Liver (tissue), 9 donors: ENCODE data around the gene LY6G6F. TPM values are rescaled to one million over a fixed set of nuclear protein-coding genes. Genes with fewer than 3 reads are reported as not detected.
A peak's percentile ranks its signal among the peaks of the same experiment; 100 is the strongest.

Experiments used
- DNase-seq: peaks from one replicate; pipeline ENCODE4 v3.0.0-alpha.2; 2017; ENCODE audit warnings: low spot score
- H3K27ac ChIP-seq, 2 donors: one replicate each; pipeline ENCODE4 v1.7.0; 2013; ENCODE audit warnings: inconsistent platforms in 2 of 2, low read length in 2 of 2, control low read depth in 1 of 2, low read depth in 1 of 2, mild to moderate bottlenecking in 1 of 2
- H3K27me3 ChIP-seq, 4 donors: one replicate each; pipeline versions ENCODE4 v1.6.1 to v1.7.0; 2013; ENCODE audit warnings: low read length in 3 of 4, inconsistent platforms in 1 of 4, mild to moderate bottlenecking in 1 of 4, moderate library complexity in 1 of 4; ENCODE audit not compliant: control insufficient read depth in 4 of 4, insufficient read depth in 4 of 4
- H3K36me3 ChIP-seq, 4 donors: one replicate each; pipeline versions ENCODE4 v1.6.1 to v1.7.0; 2013; ENCODE audit warnings: low read length in 3 of 4, mild to moderate bottlenecking in 3 of 4, low read depth in 1 of 4, moderate library complexity in 1 of 4; ENCODE audit not compliant: control insufficient read depth in 4 of 4, insufficient read depth in 3 of 4
- H3K4me1 ChIP-seq, 4 donors: one replicate each; pipeline versions ENCODE4 v1.6.1 to v1.7.0; 2013; ENCODE audit warnings: low read length in 3 of 4, mild to moderate bottlenecking in 3 of 4, moderate library complexity in 1 of 4; ENCODE audit not compliant: control insufficient read depth in 4 of 4, insufficient read depth in 4 of 4
- H3K4me3 ChIP-seq, 3 donors: one replicate each; pipeline versions ENCODE4 v1.6.1 to v1.7.0; 2013; ENCODE audit warnings: low read length in 3 of 3, control low read depth in 1 of 3, low read depth in 1 of 3, mild to moderate bottlenecking in 1 of 3
- H3K9ac ChIP-seq, 2 donors: one replicate each; pipeline ENCODE4 v1.7.0; 2013; ENCODE audit warnings: low read length in 2 of 2, mild to moderate bottlenecking in 2 of 2, moderate library complexity in 2 of 2, control low read depth in 1 of 2, low read depth in 1 of 2
- H3K9me3 ChIP-seq, 4 donors: one replicate each; pipeline versions ENCODE4 v1.6.1 to v1.7.0; 2013; ENCODE audit warnings: low read length in 3 of 4; ENCODE audit not compliant: control insufficient read depth in 4 of 4
- CTCF ChIP-seq: fragments of 150-350 bp; IDR thresholded peaks from 2 replicates; pipeline ENCODE4 v1.5.1; 2017; ENCODE audit warnings: improper control_type of control experiment, low read depth, low read length; ENCODE audit not compliant: missing input control
- FOXA1 ChIP-seq: IDR thresholded peaks from 2 replicates; pipeline ENCODE4 v1.6.1; 2016; ENCODE audit warnings: antibody characterized with exemption
- GABPA ChIP-seq, 2 donors: IDR thresholded peaks in 1 of 2; conservative IDR thresholded peaks in 1 of 2; 2 replicates each; pipeline ENCODE4 v1.6.1; 2016; ENCODE audit warnings: antibody characterized with exemption in 2 of 2, mild to moderate bottlenecking in 1 of 2, moderate library complexity in 1 of 2
- HNF4A ChIP-seq, 2 donors: conservative IDR thresholded peaks; 2 replicates each; pipeline ENCODE4 v1.6.1; 2016; ENCODE audit warnings: antibody characterized with exemption in 2 of 2, mild to moderate bottlenecking in 2 of 2
- JUND ChIP-seq, 2 donors: IDR thresholded peaks; 2 replicates each; pipeline ENCODE4 v1.6.1; 2016; ENCODE audit warnings: antibody characterized with exemption in 2 of 2
- NR2F2 ChIP-seq: IDR thresholded peaks from 2 replicates; pipeline ENCODE4 v1.6.1; 2016; ENCODE audit warnings: antibody characterized with exemption
- SP1 ChIP-seq: IDR thresholded peaks from 2 replicates; pipeline ENCODE4 v1.6.1; 2018; ENCODE audit warnings: antibody characterized with exemption, mild to moderate bottlenecking
- TAF1 ChIP-seq: conservative IDR thresholded peaks from 2 replicates; pipeline ENCODE4 v1.6.1; 2016; ENCODE audit warnings: antibody characterized with exemption, mild to moderate bottlenecking
- WGBS: extraction: QIAGEN DNeasy Blood & Tissue Kit; methylation state at CpG from one replicate; pipeline ENCODE4 v1.1.7; 2013; 5-methylcytosine and 5-hydroxymethylcytosine counted together
- polyA plus RNA-seq, 2 donors: library from polyadenylated mRNA; stranded (reverse) in 1 of 2; unstranded in 1 of 2; fragments of 200-250 nt in 1 of 2; fragments of >200 nt in 1 of 2; fragmentation: Nextera tagmentation in 1 of 2; extraction: Ambion mirVana in 1 of 2; gene quantifications; one replicate each; pipeline versions ENCODE4 v1.2.1 to v1.2.3, GENCODE V29; 2013 to 2015
- total RNA-seq, 2 donors: library from RNA; depleted of rRNA; stranded (reverse); fragments of >200 nt; gene quantifications; one replicate each; pipeline ENCODE4 v1.2.3, GENCODE V29; 2014
- TF ChIP-seq, protein P1 (sequence below): IDR thresholded peaks from 2 replicates; pipeline ENCODE4 v1.6.1; 2016; ENCODE audit warnings: antibody characterized with exemption
- TF ChIP-seq, protein P2 (sequence below): IDR thresholded peaks from 2 replicates; pipeline ENCODE4 v1.6.1; 2016; ENCODE audit warnings: antibody characterized with exemption, mild to moderate bottlenecking
- donor health status: healthy.
- donor health status: healthy.
- donor health status: healthy.
- donor health status: healthy.
- donor health status: healthy.

The LY6G6F gene
- total and polyA plus RNA-seq, 4 donors = 0.08 to 3.2 TPM; not detected in 2

DNA sequence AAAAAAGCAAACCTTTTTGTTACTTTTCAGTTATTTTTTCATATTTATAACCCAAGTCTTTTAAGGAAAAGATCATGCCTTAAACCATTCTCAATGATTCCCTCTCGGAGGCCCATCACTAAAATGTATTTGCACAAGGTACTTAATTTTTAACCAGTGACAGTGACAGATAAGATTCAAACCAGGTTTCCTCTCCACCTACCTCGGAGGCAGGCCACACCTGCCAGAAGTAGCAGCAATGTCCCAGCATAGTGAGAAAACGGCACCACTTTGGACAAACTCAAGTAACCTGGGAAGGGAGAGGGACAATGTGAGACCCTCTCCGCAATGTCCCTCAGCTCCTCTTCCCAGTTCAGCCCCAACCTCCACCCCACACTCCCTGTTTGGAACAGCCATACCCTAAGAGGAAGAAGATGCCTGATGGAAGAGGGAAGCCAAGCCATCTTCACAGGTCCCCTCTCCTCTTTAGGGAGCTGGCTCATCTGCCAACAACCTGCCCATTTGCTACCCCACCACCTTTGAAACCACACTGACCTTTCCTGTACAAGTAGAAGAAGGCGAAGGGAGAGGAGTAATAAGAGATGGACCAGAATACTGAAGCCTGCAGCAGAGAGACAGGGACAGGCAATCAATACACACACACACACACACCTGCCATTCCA, 5.8 kb upstream of the LY6G6F start (continued):
- no peak for TF ChIP-seq CTCF
- TF ChIP-seq, protein P1, sequence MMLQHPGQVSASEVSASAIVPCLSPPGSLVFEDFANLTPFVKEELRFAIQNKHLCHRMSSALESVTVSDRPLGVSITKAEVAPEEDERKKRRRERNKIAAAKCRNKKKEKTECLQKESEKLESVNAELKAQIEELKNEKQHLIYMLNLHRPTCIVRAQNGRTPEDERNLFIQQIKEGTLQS = no peak
- TF ChIP-seq GABPA (IDR thresholded peaks at IDR 0.05 in 1 of 2, conservative IDR thresholded peaks at IDR 0.05 in 1 of 2) = no peak

GRCh38 chr6:31701666-31702404, 4.8 kb upstream of the LY6G6F start:
- no peak for DNase-seq

DNA sequence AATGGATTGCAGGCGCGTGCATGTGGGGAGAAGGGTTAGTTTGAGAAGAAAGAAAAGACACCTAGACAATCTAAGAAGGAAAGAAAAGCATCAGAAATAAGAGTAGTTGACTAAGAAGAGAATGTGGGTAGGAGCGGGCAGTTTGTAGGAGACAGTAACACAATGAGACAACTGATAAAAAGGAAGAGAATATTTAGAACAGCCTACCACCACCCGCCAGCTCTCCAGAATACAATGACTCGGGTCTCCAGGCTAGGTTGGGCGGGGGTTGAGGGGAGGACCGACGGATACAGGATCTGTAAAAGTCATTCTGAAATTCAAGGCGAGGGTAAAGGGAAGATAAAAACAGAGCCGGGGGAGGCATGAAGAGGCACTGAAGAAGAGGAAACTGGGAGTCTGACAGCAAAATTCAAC, 4.3 kb upstream of the LY6G6F start:
- Histone ChIP-seq H3K4me3 (peak overlapping the region; percentile 72 to 96 (median 73)), H3K9ac (peak overlapping the region; percentile 85 to 98), H3K4me1 (peaks cover 0 to 17% (median 14%) of the 10 kb centered on the region in 4 donors), H3K27ac (peak overlapping the region; percentile 94), H3K27me3 (no peaks in the 10 kb centered on the region), H3K9me3 (no peaks in the 10 kb centered on the region), H3K36me3 (peaks cover 0 to 7% (median 4%) of the 10 kb centered on the region in 4 donors)
- no peak for DNase-seq
- no peak for TF ChIP-seq JUND (IDR thresholded peaks at IDR 0.05)
- no peak for TF ChIP-seq GABPA (IDR thresholded peaks at IDR 0.05 in 1 of 2, conservative IDR thresholded peaks at IDR 0.05 in 1 of 2)
- no peak for TF ChIP-seq SP1
- TF ChIP-seq, protein P1 = no peak
- no peak for TF ChIP-seq NR2F2
- TF ChIP-seq FOXA1 = no peak
- WGBS = under 1% methylated on average over 10 of the region's 10 CpGs

More at GRCh38 chr6:31701666-31702404, 4.8 kb upstream of the LY6G6F start:
- no peaks in the 10 kb centered on the region for H3K9me3 ChIP-seq
- H3K36me3 ChIP-seq = peaks cover 2 to 7% (median 5%) of the 10 kb centered on the region in 4 donors
- TF ChIP-seq TAF1 = no peak
- no peak for TF ChIP-seq HNF4A (conservative IDR thresholded peaks at IDR 0.05)
- TF ChIP-seq SP1 = no peak
- TF ChIP-seq, protein P2, sequence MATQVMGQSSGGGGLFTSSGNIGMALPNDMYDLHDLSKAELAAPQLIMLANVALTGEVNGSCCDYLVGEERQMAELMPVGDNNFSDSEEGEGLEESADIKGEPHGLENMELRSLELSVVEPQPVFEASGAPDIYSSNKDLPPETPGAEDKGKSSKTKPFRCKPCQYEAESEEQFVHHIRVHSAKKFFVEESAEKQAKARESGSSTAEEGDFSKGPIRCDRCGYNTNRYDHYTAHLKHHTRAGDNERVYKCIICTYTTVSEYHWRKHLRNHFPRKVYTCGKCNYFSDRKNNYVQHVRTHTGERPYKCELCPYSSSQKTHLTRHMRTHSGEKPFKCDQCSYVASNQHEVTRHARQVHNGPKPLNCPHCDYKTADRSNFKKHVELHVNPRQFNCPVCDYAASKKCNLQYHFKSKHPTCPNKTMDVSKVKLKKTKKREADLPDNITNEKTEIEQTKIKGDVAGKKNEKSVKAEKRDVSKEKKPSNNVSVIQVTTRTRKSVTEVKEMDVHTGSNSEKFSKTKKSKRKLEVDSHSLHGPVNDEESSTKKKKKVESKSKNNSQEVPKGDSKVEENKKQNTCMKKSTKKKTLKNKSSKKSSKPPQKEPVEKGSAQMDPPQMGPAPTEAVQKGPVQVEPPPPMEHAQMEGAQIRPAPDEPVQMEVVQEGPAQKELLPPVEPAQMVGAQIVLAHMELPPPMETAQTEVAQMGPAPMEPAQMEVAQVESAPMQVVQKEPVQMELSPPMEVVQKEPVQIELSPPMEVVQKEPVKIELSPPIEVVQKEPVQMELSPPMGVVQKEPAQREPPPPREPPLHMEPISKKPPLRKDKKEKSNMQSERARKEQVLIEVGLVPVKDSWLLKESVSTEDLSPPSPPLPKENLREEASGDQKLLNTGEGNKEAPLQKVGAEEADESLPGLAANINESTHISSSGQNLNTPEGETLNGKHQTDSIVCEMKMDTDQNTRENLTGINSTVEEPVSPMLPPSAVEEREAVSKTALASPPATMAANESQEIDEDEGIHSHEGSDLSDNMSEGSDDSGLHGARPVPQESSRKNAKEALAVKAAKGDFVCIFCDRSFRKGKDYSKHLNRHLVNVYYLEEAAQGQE = no peak
- H3K9ac ChIP-seq = peak overlapping the region; percentile 85 to 98
- peaks cover 0 to 17% (median 14%) of the 10 kb centered on the region in 4 donors for H3K4me1 ChIP-seq
- H3K27ac ChIP-seq = peak overlapping the region; percentile 94
- peak overlapping the region; percentile 72 to 96 (median 73) for H3K4me3 ChIP-seq
- H3K27me3 ChIP-seq = no peaks in the 10 kb centered on the region
- 24% methylated on average over 7 of the region's 7 CpGs for WGBS
